GM18499 (cell line): Measurements from ENCODE around the gene ATP11B.
A peak's percentile ranks its signal among the peaks of the same experiment; 100 is the strongest.

ENCODE experiments used
- ATAC-seq: cut with Tn5 transposase; IDR thresholded peaks from one replicate; pipeline ENCODE4 v1.9.1; 2021; ENCODE audit warnings: moderate number of reproducible peaks; ENCODE audit not compliant: insufficient read depth, unreplicated experiment

Gene ATP11B

DNA sequence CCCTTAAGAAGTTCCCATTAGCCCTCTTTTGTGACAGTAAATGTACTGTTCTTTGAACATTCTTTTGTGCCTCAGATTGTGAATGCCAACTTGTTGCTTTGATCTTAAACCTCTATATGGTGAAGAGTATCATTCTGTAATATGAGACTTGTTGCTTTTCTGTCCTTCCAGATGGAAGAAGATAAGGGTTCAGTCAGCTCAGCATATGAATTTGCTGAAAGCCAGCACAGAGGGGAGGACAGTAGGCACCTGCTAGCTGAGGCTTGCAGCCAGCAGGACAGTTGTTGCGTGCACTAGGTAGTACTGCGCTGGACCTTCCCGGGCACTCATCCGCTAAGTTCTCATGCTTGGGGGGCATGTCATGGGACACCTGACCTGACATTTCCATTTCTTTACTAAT lies 112.3 kb downstream of the ATP11B start:
- no peak for ATAC-seq

DNA sequence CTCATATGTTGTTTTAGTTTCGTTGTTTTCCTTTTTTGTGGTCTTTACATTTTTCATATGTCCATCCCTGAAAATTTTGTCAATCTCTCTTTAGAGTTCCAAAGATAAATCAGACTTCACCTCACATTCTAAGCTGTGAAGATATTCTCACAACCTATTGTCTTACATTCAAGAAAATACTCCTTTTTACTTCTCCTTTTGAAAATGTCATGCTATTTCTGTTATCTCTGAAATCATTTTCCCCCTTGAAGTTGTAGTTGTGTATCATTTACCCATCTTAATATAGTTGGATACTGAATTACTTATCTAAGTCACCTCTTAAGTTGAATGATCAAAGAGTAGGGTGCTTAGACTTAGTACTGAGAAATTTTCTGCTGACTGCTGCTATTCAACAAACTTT lies 112.7 kb downstream of the ATP11B start:
- ATAC-seq, result no peak

- no peak for ATAC-seq
Measured at GRCh38 chr3:182908471-182908870, 115.2 kb downstream of the ATP11B start.

GRCh38 chr3:182909318-182910040 lies 116.2 kb downstream of the ATP11B start:
- ATAC-seq, result no peak

DNA sequence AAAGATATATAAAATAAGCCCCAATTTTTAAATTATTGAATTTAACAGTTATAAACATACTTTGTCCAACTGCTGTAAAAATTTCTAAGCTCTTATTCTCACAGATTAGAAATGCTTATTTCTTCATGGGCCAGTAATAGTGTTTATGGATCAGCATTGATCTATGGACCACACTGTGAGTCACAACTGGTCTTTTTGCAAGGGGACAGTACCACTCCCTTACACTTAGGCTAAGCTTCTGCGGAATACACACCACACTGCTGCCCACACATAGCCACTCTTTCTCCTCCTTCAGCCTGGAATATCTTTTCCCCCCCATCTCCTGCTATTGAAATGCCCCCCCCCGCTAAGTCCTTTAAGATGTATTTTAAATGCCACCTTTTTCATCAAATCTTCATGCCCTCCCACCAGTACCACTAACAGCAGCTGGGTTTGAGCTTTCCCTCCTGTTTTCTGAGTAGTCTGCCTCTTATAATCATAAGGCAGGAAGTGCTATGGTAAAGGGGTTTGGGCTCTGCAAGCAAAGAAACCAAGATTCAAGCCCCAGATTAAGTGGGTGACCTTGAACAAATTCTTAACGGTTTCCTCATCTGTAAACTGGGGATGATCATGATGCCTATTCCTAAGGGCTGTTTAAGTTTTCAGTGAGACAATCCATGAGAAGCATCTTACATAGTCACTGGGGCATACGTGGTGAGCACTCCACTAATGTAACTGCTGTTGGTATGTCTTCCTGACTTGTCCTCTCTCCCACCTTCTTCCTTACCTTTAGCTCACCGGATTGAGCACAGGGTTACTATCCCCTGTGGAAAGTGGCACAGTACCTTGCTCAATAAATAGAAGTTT lies 117.9 kb downstream of the ATP11B start:
- no peak for ATAC-seq

DNA sequence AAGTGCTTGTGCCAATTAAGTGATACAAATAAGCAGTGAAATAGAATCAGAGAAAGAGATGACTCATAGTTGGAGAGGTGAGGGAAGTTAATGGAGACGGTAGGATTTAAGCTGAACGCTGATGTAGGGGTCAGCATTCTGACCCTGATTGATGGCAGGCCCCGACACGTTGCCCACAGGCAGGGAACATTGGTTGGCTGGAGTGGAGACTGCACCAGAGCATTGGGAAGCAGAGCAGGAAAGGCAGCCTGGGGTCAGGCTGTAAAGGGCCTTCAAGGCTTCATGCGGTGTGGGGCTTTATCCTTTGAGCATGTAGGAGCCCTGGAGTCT lies 118.4 kb downstream of the ATP11B start:
- no peak for ATAC-seq

DNA sequence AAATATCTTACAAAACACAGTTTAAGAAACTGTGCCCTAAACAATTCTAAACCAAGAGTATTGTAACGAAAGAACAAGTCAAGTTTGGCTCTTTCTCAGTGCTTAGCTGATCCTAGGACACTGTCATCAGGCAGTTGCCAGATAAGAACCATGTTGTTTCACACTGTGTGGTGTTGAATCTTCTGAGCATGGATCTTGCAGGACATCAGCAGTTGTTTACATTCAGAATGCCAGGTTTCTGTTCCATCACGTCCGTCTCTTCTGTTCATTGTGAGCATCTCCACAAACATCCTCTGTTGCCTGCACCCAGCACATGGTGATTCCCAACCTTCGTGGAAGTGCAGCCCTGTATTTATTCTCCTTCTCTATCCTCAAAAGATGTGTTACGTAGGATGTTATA lies 119.2 kb downstream of the ATP11B start:
- ATAC-seq, result no peak

DNA sequence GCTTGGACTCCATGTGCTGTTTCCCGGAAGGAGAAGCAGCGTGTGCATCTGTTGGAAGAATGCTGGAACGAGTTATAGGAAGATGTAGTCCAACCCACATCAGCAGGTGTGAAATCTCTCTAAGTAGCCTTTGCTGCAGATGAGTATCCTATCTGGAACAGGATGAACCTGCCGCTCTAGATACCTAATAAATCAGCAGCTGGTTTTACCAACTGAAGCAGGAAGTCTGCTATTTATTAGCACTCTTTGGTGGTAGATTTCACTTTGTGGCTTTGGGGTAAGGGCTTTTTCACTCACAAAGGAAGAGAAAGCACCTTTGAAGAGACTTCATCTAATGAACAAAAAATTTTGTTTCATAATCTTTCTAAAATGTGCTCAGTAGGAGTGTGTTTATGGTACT lies 120.6 kb downstream of the ATP11B start:
- ATAC-seq, result peak; percentile 71

DNA sequence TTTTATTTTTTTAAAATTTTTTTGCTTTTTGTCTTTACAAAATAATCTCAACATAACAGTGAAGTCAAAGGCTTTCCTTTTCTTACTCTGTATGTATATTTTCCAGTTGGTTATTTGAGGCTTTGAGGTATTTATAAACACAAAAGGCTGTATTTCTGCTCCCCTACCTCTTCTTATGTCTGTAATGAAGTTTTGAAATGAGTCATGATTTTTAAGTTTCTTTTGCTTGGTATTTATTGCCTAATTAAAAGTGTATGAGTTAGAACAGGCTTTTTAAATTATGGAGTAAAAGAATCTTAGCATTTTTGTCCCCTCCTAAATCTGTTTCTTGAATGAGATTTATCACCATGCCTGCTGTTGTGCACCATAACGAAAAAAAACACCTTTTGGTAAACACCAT lies 121.0 kb downstream of the ATP11B start:
- peak; percentile 50 for ATAC-seq

DNA sequence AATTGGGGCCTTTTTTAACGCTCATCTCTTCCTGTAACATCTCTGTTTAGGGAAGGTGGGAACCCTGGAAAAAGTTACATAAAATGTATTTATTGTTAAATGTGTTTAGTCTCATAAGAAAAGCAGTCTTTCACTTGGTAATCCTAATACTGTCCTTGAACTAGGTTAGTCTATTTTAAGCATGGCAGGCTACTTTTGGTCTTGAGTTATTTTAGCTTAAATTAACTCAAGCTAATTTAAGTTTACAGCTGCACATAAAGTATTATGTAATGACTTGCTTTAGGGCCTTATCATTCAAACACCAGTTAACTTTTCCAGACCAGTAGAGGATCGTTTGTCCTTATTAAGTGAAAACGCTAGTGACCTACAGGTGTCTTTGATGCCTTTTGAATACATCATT lies 123.8 kb downstream of the ATP11B start:
- no peak for ATAC-seq

DNA sequence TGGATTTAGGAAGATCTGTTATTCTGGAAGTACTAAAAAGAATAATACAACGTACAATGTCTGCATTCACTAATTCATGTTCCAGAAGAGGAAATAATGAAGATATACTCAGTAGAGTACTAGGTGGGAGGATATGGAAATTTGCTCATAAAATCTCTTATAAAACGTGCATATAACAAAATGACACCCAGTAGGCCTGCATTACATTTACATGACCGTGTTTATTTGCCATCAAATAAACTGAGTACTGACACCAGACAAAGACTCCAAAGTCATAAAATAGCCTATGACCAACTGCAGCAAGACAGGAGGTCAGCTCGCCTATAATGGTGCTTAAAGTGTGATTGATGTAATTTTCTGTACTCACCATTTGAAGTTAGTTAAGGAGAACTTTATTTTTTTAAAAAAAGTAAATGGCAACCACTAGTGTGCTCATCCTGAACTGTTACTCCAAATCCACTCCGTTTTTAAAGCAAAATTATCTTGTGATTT lies 126.6 kb downstream of the ATP11B start:
- no peak for ATAC-seq

DNA sequence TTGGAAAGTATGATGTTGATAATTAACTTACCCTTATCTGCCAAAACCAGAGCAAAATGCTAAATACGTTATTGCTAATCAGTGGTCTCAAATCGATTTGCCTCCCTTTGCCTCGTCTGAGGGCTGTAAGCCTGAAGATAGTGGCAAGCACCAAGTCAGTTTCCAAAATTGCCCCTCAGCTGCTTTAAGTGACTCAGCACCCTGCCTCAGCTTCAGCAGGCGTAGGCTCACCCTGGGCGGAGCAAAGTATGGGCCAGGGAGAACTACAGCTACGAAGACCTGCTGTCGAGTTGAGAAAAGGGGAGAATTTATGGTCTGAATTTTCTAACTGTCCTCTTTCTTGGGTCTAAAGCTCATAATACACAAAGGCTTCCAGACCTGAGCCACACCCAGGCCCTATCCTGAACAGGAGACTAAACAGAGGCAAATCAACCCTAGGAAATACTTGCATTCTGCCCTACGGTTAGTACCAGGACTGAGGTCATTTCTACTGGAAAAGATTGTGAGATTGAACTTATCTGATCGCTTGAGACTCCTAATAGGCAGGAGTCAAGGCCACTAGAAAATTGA lies 127.3 kb downstream of the ATP11B start:
- ATAC-seq, result no peak

GRCh38 chr3:182921665-182922355 lies 128.5 kb downstream of the ATP11B start:
- no peak for ATAC-seq

DNA sequence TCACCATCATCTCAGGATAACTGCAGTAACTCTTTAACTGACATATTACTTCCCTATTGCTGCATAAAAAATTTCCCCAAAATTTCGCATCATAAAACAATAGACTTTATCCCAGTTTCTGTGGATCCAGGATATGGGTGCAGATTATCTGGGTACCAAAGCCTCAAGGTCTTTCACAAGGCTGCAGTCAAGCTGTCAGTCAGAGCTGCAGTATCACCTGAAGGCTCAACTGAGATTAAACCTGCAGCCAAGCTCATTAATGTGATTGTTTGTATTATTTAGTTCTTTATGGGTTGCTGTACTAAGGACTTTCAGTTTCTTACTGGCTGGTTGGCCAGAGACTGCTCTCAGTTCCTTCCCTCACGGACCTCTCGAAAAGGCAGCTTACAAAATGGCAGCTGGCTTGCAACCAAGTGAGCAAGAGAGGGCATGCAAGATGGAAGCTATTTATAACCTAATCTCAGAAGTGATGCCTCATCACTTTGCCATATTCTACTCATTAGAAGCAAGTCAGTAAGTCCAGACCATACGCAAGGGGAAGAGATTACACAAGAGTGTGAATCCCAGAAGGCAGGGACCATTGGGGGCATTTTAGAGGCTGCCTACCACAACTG lies 132.1 kb downstream of the ATP11B start:
- ATAC-seq, result peak; percentile 89

- ATAC-seq, result no peak
Measured at GRCh38 chr3:182925944-182926337, 132.6 kb downstream of the ATP11B start.

DNA sequence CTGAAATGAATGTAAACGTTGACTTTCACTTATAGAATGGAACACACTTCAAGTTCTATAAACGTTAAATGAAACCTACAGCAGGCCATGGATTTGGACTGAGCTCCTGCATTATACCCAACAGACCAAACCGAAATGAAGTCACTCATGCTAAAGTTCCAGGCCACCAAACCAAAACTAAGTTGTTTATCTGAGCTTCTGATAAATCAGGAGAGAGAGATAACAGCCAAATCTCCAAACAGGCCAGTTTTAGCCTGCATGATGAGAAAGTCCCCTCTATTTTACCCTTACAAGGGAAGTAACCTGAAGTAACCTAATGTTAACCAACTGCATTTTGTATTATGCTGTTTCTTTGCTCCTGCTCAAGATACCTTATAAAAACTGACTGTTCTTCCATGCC lies 142.5 kb downstream of the ATP11B start:
- no peak for ATAC-seq

- no peak for ATAC-seq
Measured at GRCh38 chr3:182936239-182936917, 143.1 kb downstream of the ATP11B start.

- no peak for ATAC-seq
Measured at GRCh38 chr3:182936918-182937285, 143.6 kb downstream of the ATP11B start.

DNA sequence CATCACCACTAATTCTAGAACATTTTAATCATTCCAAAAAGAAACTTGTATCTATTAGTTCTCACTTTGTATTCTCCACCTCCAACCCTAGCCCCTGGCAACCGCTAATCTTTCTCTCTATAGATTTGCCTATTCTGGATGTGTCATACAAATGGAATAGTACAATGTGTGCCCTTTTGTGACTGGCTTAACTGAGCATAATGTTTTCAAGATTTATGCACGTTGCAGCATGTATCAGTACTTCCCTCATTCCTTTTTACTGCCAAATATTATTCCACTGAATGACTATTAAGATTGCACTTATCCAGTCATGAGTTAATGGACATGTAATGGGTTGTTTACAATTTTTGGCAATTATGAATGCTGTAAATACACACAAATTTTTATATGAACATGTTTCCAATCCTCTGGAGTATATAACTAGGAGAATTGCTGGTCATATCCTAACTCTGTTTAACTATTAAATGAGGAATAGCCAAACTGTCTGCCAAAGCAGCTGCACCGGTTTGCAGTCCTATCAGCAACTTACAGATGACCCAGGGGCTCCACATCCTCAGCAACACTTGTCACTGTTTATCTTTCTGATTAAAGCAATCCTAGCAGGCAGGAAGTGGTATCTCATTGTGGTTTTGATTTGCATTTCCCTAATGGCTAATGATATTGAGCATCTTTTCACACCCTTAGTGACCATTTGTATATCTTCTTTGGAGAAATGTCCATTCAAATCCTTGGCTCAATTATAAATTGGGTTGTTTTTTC lies 144.2 kb downstream of the ATP11B start:
- no peak for ATAC-seq
